SU-DHL-6 (cell line): ENCODE data around the gene LHPP.

ENCODE experiments used
- H2AFZ ChIP-seq: fragments of 200-600 bp; sonication (generic); 2 replicates; pipeline ENCODE4 v1.6.1; 2014; ENCODE audit warnings: low read depth, mild to moderate bottlenecking, moderate library complexity, mixed read lengths, antibody characterized with exemption, low read length; ENCODE audit not compliant: severe bottlenecking
- H3F3A ChIP-seq: fragments of 200-600 bp; shearing (Covaris generic); 2 replicates; pipeline ENCODE4 v1.6.0; 2016; ENCODE audit warnings: antibody characterized with exemption, mild to moderate bottlenecking; ENCODE audit not compliant: insufficient read depth
- H3K27ac ChIP-seq: fragments of 200-600 bp; sonication (generic); 2 replicates; pipeline ENCODE4 v1.5.1; 2016; ENCODE audit warnings: low read depth, mild to moderate bottlenecking, low read length, moderate library complexity, mixed read lengths
- H3K27me3 ChIP-seq: fragments of 200-600 bp; sonication (generic), shearing (Covaris generic); 2 replicates; pipeline ENCODE4 v1.6.0; 2014; ENCODE audit warnings: mild to moderate bottlenecking, low read length
- H3K36me3 ChIP-seq: fragments of 200-600 bp; sonication (generic); 2 replicates; pipeline ENCODE4 v1.6.1; 2014; ENCODE audit warnings: mild to moderate bottlenecking, low read length, mixed read lengths
- H3K4me2 ChIP-seq: fragments of 300-600, 200-600 bp; shearing (Covaris generic), sonication (generic); 2 replicates; pipeline ENCODE4 v1.6.0; 2014; ENCODE audit warnings: low read length, low read depth, mild to moderate bottlenecking; ENCODE audit not compliant: poor library complexity, severe bottlenecking
- H3K4me3 ChIP-seq: fragments of 200-600 bp; sonication (generic); 2 replicates; pipeline ENCODE4 v1.5.1; 2014; ENCODE audit warnings: antibody characterized with exemption, low read length, mild to moderate bottlenecking, mixed read lengths; ENCODE audit not compliant: insufficient read depth, poor library complexity, severe bottlenecking
- H3K79me2 ChIP-seq: fragments of 200-600 bp; sonication (generic); 2 replicates; pipeline ENCODE4 v1.6.1; 2014; ENCODE audit warnings: mild to moderate bottlenecking, low read length, moderate library complexity; ENCODE audit not compliant: insufficient read depth
- H3K9ac ChIP-seq: fragments of 200-600 bp; sonication (generic); 2 replicates; pipeline ENCODE4 v1.7.0; 2014; ENCODE audit warnings: mild to moderate bottlenecking, low read length
- H3K9me2 ChIP-seq: fragments of 200-600 bp; sonication (generic); replicated peaks from 2 replicates; pipeline ENCODE4 v1.6.1; 2014; ENCODE audit warnings: low read length; ENCODE audit not compliant: insufficient read depth
- H3K9me3 ChIP-seq: fragments of 200-600 bp; sonication (generic); 2 replicates; pipeline ENCODE4 v1.6.1; 2014; ENCODE audit warnings: low read length, mixed read lengths; ENCODE audit not compliant: insufficient read depth
- H4K20me1 ChIP-seq: fragments of 200-600 bp; sonication (generic); 2 replicates; pipeline ENCODE4 v1.6.1; 2014; ENCODE audit warnings: low read depth, mild to moderate bottlenecking, antibody characterized with exemption, low read length, moderate library complexity, mixed read lengths
- CTCF ChIP-seq: fragments of 200-600 bp; sonication (generic); IDR thresholded peaks from one replicate; pipeline ENCODE4 v1.5.1; 2017; ENCODE audit warnings: antibody characterized with exemption, mild to moderate bottlenecking, low read length, moderate library complexity; ENCODE audit not compliant: insufficient read depth, poor library complexity, severe bottlenecking
- EZH2phosphoT487 ChIP-seq: fragments of 200-600 bp; sonication (generic), shearing (Covaris generic); conservative IDR thresholded peaks from 2 replicates; pipeline ENCODE4 v1.6.1; 2018; ENCODE audit warnings: mild to moderate bottlenecking, antibody characterized with exemption, low read length, moderate library complexity, mixed read lengths

LHPP gene

GRCh38 chr10:124536496-124537050 is 75.0 kb downstream of the LHPP start:
- peak overlapping the region; percentile 83 for H3K9ac ChIP-seq
- H3K27ac ChIP-seq: peak overlapping the region; percentile 98
- no peak for TF ChIP-seq EZH2phosphoT487
- TF ChIP-seq CTCF: no peak

GRCh38 chr10:124537166-124537725 is 75.6 kb downstream of the LHPP start:
- Histone ChIP-seq H2AFZ (no peak overlapping the region), H3K9ac (peak overlapping the region; percentile 83), H3K9me3 (no peaks in the 10 kb centered on the region), H3K4me2 (peak overlapping the region; percentile 62), H3F3A (peaks cover 74% of the 10 kb centered on the region), H3K27me3 (no peaks in the 10 kb centered on the region), H3K27ac (peak overlapping the region; percentile 98), H3K9me2 (no peaks in the 10 kb centered on the region), H3K79me2 (no peaks in the 10 kb centered on the region), H4K20me1 (no peaks in the 10 kb centered on the region), H3K36me3 (no peaks in the 10 kb centered on the region), H3K4me3 (no peak overlapping the region)
- TF ChIP-seq EZH2phosphoT487 (no peak), CTCF (no peak)

More at GRCh38 chr10:124536496-124537050, 75.0 kb downstream of the LHPP start:
- Histone ChIP-seq H2AFZ (no peak overlapping the region), H3K36me3 (no peaks in the 10 kb centered on the region), H3K79me2 (no peaks in the 10 kb centered on the region), H4K20me1 (no peaks in the 10 kb centered on the region), H3F3A (peaks cover 77% of the 10 kb centered on the region), H3K4me3 (no peak overlapping the region), H3K9me3 (no peaks in the 10 kb centered on the region), H3K9me2 (no peaks in the 10 kb centered on the region), H3K27me3 (no peaks in the 10 kb centered on the region), H3K4me2 (peak overlapping the region; percentile 62)

GRCh38 chr10:124537891-124538290 is 76.3 kb downstream of the LHPP start:
- TF ChIP-seq EZH2phosphoT487: no peak
- TF ChIP-seq CTCF: no peak
- peak overlapping the region; percentile 62 for H3K4me2 ChIP-seq
- no peaks in the 10 kb centered on the region for H3K79me2 ChIP-seq
- H3K27ac ChIP-seq: peak overlapping the region; percentile 98
- H3K9ac ChIP-seq: peak overlapping the region; percentile 83
- no peaks in the 10 kb centered on the region for H4K20me1 ChIP-seq
- H2AFZ ChIP-seq: no peak overlapping the region
- H3K36me3 ChIP-seq: no peaks in the 10 kb centered on the region
- H3K27me3 ChIP-seq: no peaks in the 10 kb centered on the region
- peaks cover 68% of the 10 kb centered on the region for H3F3A ChIP-seq
- no peaks in the 10 kb centered on the region for H3K9me2 ChIP-seq
- no peaks in the 10 kb centered on the region for H3K9me3 ChIP-seq
- H3K4me3 ChIP-seq: no peak overlapping the region
